Liver (tissue), 9 donors: ENCODE results near the gene ALDH16A1. TPM values are rescaled to one million over a fixed set of nuclear protein-coding genes. Genes with fewer than 3 reads are reported as not detected.

Source experiments
- DNase-seq: peaks from one replicate; pipeline ENCODE4 v3.0.0-alpha.2; 2017; ENCODE audit warnings: low spot score
- H3K27ac ChIP-seq, 2 donors: one replicate each; pipeline ENCODE4 v1.7.0; 2013; ENCODE audit warnings: inconsistent platforms in 2 of 2, low read length in 2 of 2, control low read depth in 1 of 2, low read depth in 1 of 2, mild to moderate bottlenecking in 1 of 2
- H3K27me3 ChIP-seq, 4 donors: one replicate each; pipeline versions ENCODE4 v1.6.1 to v1.7.0; 2013; ENCODE audit warnings: low read length in 3 of 4, inconsistent platforms in 1 of 4, mild to moderate bottlenecking in 1 of 4, moderate library complexity in 1 of 4; ENCODE audit not compliant: control insufficient read depth in 4 of 4, insufficient read depth in 4 of 4
- H3K36me3 ChIP-seq, 4 donors: one replicate each; pipeline versions ENCODE4 v1.6.1 to v1.7.0; 2013; ENCODE audit warnings: low read length in 3 of 4, mild to moderate bottlenecking in 3 of 4, low read depth in 1 of 4, moderate library complexity in 1 of 4; ENCODE audit not compliant: control insufficient read depth in 4 of 4, insufficient read depth in 3 of 4
- H3K4me1 ChIP-seq, 4 donors: one replicate each; pipeline versions ENCODE4 v1.6.1 to v1.7.0; 2013; ENCODE audit warnings: low read length in 3 of 4, mild to moderate bottlenecking in 3 of 4, moderate library complexity in 1 of 4; ENCODE audit not compliant: control insufficient read depth in 4 of 4, insufficient read depth in 4 of 4
- H3K4me3 ChIP-seq, 3 donors: one replicate each; pipeline versions ENCODE4 v1.6.1 to v1.7.0; 2013; ENCODE audit warnings: low read length in 3 of 3, control low read depth in 1 of 3, low read depth in 1 of 3, mild to moderate bottlenecking in 1 of 3
- H3K9ac ChIP-seq, 2 donors: one replicate each; pipeline ENCODE4 v1.7.0; 2013; ENCODE audit warnings: low read length in 2 of 2, mild to moderate bottlenecking in 2 of 2, moderate library complexity in 2 of 2, control low read depth in 1 of 2, low read depth in 1 of 2
- H3K9me3 ChIP-seq, 4 donors: one replicate each; pipeline versions ENCODE4 v1.6.1 to v1.7.0; 2013; ENCODE audit warnings: low read length in 3 of 4; ENCODE audit not compliant: control insufficient read depth in 4 of 4
- EGR1 ChIP-seq, 2 donors: IDR thresholded peaks; 2 replicates each; pipeline ENCODE4 v1.6.1; 2016 to 2018; ENCODE audit warnings: antibody characterized with exemption in 2 of 2, low read depth in 2 of 2
- HNF4A ChIP-seq, 2 donors: conservative IDR thresholded peaks; 2 replicates each; pipeline ENCODE4 v1.6.1; 2016; ENCODE audit warnings: antibody characterized with exemption in 2 of 2, mild to moderate bottlenecking in 2 of 2
- JUND ChIP-seq, 2 donors: IDR thresholded peaks; 2 replicates each; pipeline ENCODE4 v1.6.1; 2016; ENCODE audit warnings: antibody characterized with exemption in 2 of 2
- NR2F2 ChIP-seq: IDR thresholded peaks from 2 replicates; pipeline ENCODE4 v1.6.1; 2016; ENCODE audit warnings: antibody characterized with exemption
- RAD21 ChIP-seq, 2 donors: IDR thresholded peaks; 2 replicates each; pipeline ENCODE4 v1.6.1; 2016; ENCODE audit warnings: antibody characterized with exemption in 2 of 2, mild to moderate bottlenecking in 2 of 2
- RXRA ChIP-seq, 2 donors: IDR thresholded peaks; 2 replicates each; pipeline ENCODE4 v1.6.1; 2017 to 2018; ENCODE audit warnings: antibody characterized with exemption in 2 of 2, mild to moderate bottlenecking in 1 of 2
- SP1 ChIP-seq: IDR thresholded peaks from 2 replicates; pipeline ENCODE4 v1.6.1; 2018; ENCODE audit warnings: antibody characterized with exemption, mild to moderate bottlenecking
- YY1 ChIP-seq: IDR thresholded peaks from 2 replicates; pipeline ENCODE4 v1.6.1; 2016; ENCODE audit warnings: antibody characterized with exemption, mild to moderate bottlenecking
- WGBS: extraction: QIAGEN DNeasy Blood & Tissue Kit; methylation state at CpG from one replicate; pipeline ENCODE4 v1.1.7; 2013; 5-methylcytosine and 5-hydroxymethylcytosine counted together
- polyA plus RNA-seq, 2 donors: library from polyadenylated mRNA; stranded (reverse) in 1 of 2; unstranded in 1 of 2; fragments of 200-250 nt in 1 of 2; fragments of >200 nt in 1 of 2; fragmentation: Nextera tagmentation in 1 of 2; extraction: Ambion mirVana in 1 of 2; gene quantifications; one replicate each; pipeline versions ENCODE4 v1.2.1 to v1.2.3, GENCODE V29; 2013 to 2015
- total RNA-seq, 2 donors: library from RNA; depleted of rRNA; stranded (reverse); fragments of >200 nt; gene quantifications; one replicate each; pipeline ENCODE4 v1.2.3, GENCODE V29; 2014
- TF ChIP-seq, protein P1 (sequence below): IDR thresholded peaks from 2 replicates; pipeline ENCODE4 v1.6.1; 2016; ENCODE audit warnings: antibody characterized with exemption
- TF ChIP-seq, protein P2 (sequence below): IDR thresholded peaks from 2 replicates; pipeline ENCODE4 v1.6.1; 2016; ENCODE audit warnings: antibody characterized with exemption, mild to moderate bottlenecking
- donor health status: healthy.
- donor health status: healthy.
- donor health status: healthy.
- donor health status: healthy.
- donor health status: healthy.

Gene ALDH16A1
- total and polyA plus RNA-seq, 4 donors, result 5.2 to 35.8 (median 21.5) TPM

DNA sequence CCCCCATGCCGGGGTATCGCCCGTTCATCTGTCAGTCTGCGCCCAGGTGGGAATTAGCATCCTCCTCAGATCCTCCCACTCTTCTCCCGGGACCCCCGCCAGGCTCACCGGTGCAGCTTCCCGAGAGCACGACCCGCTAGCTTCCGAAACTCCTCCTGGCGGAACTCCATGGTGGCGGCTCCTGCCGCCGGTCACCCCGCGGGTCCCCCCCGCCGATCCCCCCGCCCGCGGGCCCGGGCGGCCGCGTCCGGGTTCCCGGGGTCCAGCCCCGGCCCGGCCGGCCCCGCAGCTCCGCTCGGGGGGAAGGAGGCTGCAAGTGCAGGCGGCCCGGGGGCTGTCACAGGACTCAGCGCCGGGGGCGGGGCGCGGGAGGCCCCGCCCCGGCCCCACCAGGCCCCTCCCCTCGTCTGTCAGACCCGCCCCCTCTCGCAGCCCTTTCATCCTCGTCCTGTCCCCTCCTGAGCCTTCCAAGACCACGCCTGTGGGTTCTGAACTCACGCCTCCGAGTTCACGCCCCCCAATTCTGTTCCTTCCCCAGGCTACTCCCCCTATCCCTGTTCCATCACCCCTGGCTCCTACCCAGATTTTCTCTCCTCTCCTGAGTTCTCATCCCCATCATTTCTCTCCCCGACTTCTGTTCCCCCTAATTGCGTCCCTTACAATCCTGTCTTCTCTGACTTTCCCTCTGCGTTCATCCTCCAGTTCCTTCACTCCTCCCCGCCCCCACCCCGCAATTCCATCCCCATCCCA is 11.6 kb upstream of the ALDH16A1 start, which contains the start of gene SLC17A7:
SLC17A7 (minus strand) TSS at position 318 of the 750 bp plus-strand sequence; CDS start at position 170, 148 bp downstream.
- 8% methylated on average over 56 of the region's 56 CpGs for WGBS
- TF ChIP-seq RAD21 (IDR thresholded peaks at IDR 0.05), result no peak
- no peak for TF ChIP-seq NR2F2
- TF ChIP-seq SP1, result no peak
- TF ChIP-seq, protein P1, sequence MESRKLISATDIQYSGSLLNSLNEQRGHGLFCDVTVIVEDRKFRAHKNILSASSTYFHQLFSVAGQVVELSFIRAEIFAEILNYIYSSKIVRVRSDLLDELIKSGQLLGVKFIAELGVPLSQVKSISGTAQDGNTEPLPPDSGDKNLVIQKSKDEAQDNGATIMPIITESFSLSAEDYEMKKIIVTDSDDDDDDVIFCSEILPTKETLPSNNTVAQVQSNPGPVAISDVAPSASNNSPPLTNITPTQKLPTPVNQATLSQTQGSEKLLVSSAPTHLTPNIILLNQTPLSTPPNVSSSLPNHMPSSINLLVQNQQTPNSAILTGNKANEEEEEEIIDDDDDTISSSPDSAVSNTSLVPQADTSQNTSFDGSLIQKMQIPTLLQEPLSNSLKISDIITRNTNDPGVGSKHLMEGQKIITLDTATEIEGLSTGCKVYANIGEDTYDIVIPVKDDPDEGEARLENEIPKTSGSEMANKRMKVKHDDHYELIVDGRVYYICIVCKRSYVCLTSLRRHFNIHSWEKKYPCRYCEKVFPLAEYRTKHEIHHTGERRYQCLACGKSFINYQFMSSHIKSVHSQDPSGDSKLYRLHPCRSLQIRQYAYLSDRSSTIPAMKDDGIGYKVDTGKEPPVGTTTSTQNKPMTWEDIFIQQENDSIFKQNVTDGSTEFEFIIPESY, result no peak
- TF ChIP-seq EGR1 (IDR thresholded peaks at IDR 0.05; ENCODE audit: low read depth in 2 of 2), result no peak
- TF ChIP-seq RXRA (IDR thresholded peaks at IDR 0.05), result no peak
- Histone ChIP-seq H3K4me3 (peak within 1 kb of the TSS in 1 of 3 donors; percentile 28), H3K36me3 (peaks cover 0 to 2% (median 0%) of the 10 kb centered on the region in 4 donors), H3K27me3 (peaks cover 0 to 3% (median 1%) of the 10 kb centered on the region in 4 donors), H3K4me1 (peaks cover 0 to 8% (median 3%) of the 10 kb centered on the region in 4 donors), H3K27ac (no peak within 1 kb of the TSS), H3K9me3 (no peaks in the 10 kb centered on the region), H3K9ac (no peak within 1 kb of the TSS)
- no peak for DNase-seq

DNA sequence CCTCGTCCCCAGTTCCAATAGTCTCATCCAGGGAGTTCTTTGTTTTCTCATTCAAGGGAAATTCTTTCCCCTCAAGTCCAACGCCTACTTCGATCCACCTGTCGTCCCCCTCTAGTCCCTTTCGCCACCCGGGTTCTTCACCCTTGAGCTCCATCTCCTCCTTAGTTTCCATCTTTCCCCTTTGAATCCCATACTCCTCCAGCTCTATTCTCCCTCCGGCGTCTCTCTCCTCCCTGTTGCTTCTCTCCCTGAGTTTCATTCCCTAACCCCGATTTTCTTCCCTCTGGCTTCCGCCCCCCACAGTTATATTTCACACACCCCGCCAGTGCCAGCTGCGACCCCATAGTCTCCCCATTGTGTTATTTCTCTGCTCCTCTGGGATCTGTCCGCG is 11.1 kb upstream of the ALDH16A1 start:
- no peak for DNase-seq
- WGBS, result 33% methylated on average over 14 of the region's 14 CpGs
- H3K27me3 ChIP-seq, result peaks cover 0 to 3% (median 1%) of the 10 kb centered on the region in 4 donors

More for the DNA sequence above, 11.1 kb upstream of the ALDH16A1 start:
- Histone ChIP-seq H3K27ac (no peak overlapping the region), H3K36me3 (peaks cover 0 to 5% (median 4%) of the 10 kb centered on the region in 4 donors), H3K9ac (no peak overlapping the region), H3K9me3 (no peaks in the 10 kb centered on the region), H3K4me3 (no peak overlapping the region), H3K4me1 (peaks cover 0 to 8% (median 3%) of the 10 kb centered on the region in 4 donors)
- TF ChIP-seq JUND (IDR thresholded peaks at IDR 0.05) (no peak), SP1 (no peak), EGR1 (IDR thresholded peaks at IDR 0.05; ENCODE audit: low read depth in 2 of 2) (no peak), YY1 (no peak), RXRA (IDR thresholded peaks at IDR 0.05) (no peak), HNF4A (conservative IDR thresholded peaks at IDR 0.05) (no peak)
- TF ChIP-seq, protein P1, result no peak
- TF ChIP-seq, protein P2, sequence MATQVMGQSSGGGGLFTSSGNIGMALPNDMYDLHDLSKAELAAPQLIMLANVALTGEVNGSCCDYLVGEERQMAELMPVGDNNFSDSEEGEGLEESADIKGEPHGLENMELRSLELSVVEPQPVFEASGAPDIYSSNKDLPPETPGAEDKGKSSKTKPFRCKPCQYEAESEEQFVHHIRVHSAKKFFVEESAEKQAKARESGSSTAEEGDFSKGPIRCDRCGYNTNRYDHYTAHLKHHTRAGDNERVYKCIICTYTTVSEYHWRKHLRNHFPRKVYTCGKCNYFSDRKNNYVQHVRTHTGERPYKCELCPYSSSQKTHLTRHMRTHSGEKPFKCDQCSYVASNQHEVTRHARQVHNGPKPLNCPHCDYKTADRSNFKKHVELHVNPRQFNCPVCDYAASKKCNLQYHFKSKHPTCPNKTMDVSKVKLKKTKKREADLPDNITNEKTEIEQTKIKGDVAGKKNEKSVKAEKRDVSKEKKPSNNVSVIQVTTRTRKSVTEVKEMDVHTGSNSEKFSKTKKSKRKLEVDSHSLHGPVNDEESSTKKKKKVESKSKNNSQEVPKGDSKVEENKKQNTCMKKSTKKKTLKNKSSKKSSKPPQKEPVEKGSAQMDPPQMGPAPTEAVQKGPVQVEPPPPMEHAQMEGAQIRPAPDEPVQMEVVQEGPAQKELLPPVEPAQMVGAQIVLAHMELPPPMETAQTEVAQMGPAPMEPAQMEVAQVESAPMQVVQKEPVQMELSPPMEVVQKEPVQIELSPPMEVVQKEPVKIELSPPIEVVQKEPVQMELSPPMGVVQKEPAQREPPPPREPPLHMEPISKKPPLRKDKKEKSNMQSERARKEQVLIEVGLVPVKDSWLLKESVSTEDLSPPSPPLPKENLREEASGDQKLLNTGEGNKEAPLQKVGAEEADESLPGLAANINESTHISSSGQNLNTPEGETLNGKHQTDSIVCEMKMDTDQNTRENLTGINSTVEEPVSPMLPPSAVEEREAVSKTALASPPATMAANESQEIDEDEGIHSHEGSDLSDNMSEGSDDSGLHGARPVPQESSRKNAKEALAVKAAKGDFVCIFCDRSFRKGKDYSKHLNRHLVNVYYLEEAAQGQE, result no peak
